MM.1S (cell line): ENCODE data around the gene CD46.

Source experiments
- DNase-seq: peaks from one replicate; pipeline ENCODE4 v3.0.0-alpha.2; 2015
- H2AFZ ChIP-seq: fragments of 300-600 bp; sonication (generic); 2 replicates; pipeline ENCODE4 v1.6.0; 2016; ENCODE audit warnings: antibody characterized with exemption, low read length
- H3F3A ChIP-seq: fragments of 300-600 bp; sonication (generic); 2 replicates; pipeline ENCODE4 v1.6.1; 2016; ENCODE audit warnings: mild to moderate bottlenecking, antibody characterized with exemption, low read length, moderate library complexity, mixed read lengths; ENCODE audit not compliant: insufficient read depth
- H3K27ac ChIP-seq: fragments of 300-600 bp; sonication (generic); 2 replicates; pipeline ENCODE4 v1.5.1; 2016; ENCODE audit warnings: mild to moderate bottlenecking, low read length
- H3K27me3 ChIP-seq: fragments of 300-600 bp; sonication (generic); replicated peaks from 2 replicates; pipeline ENCODE4 v1.6.0; 2016; ENCODE audit warnings: low read length; ENCODE audit not compliant: insufficient read depth
- H3K36me3 ChIP-seq: fragments of 300-600 bp; sonication (generic); replicated peaks from 2 replicates; pipeline ENCODE4 v1.6.1; 2016; ENCODE audit warnings: mild to moderate bottlenecking, low read length, mixed read lengths; ENCODE audit not compliant: insufficient read depth
- H3K4me1 ChIP-seq: fragments of 300-600 bp; sonication (generic); 2 replicates; pipeline ENCODE4 v1.6.1; 2016; ENCODE audit warnings: low read length, mixed read lengths
- H3K4me2 ChIP-seq: fragments of 300-600 bp; sonication (generic); 2 replicates; pipeline ENCODE4 v1.6.0; 2016; ENCODE audit warnings: low read depth, low read length
- H3K4me3 ChIP-seq: fragments of 300-600 bp; sonication (generic); 2 replicates; pipeline ENCODE4 v1.5.1; 2016; ENCODE audit warnings: low read length, mixed read lengths
- H3K79me2 ChIP-seq: fragments of 300-600 bp; sonication (generic); 2 replicates; pipeline ENCODE4 v1.6.1; 2016; ENCODE audit warnings: mixed run types, low read length, mixed read lengths
- H3K9ac ChIP-seq: fragments of 300-600 bp; sonication (generic); 2 replicates; pipeline ENCODE4 v1.6.1; 2016; ENCODE audit warnings: low read length, mixed read lengths
- H3K9me2 ChIP-seq: fragments of 300-600 bp; sonication (generic); replicated peaks from 2 replicates; pipeline ENCODE4 v1.6.1; 2016; ENCODE audit warnings: mild to moderate bottlenecking, low read length, mixed read lengths; ENCODE audit not compliant: insufficient read depth
- H3K9me3 ChIP-seq: fragments of 300-600 bp; sonication (generic); replicated peaks from 2 replicates; pipeline ENCODE4 v1.6.1; 2016; ENCODE audit warnings: mild to moderate bottlenecking, low read length, mixed read lengths; ENCODE audit not compliant: insufficient read depth
- H4K20me1 ChIP-seq: fragments of 300-600 bp; sonication (generic); 2 replicates; pipeline ENCODE4 v1.6.1; 2016; ENCODE audit warnings: mild to moderate bottlenecking, low read length, moderate library complexity, mixed read lengths; ENCODE audit not compliant: insufficient read depth
- CTCF ChIP-seq: fragments of 300-600 bp; sonication (generic); IDR thresholded peaks from 2 replicates; pipeline ENCODE4 v1.5.1; 2016; ENCODE audit warnings: antibody characterized with exemption, low read length, mixed read lengths
- EZH2 ChIP-seq: fragments of 300-600 bp; sonication (generic); optimal IDR thresholded peaks from 2 replicates; pipeline ENCODE3; 2017; ENCODE audit warnings: low read depth, mild to moderate bottlenecking, antibody characterized with exemption, low read length, mixed read lengths
- EZH2phosphoT487 ChIP-seq: fragments of 300-600 bp; sonication (generic); IDR thresholded peaks from 2 replicates; pipeline ENCODE4 v1.6.1; 2018; ENCODE audit warnings: antibody characterized with exemption, low read length

Gene CD46

DNA sequence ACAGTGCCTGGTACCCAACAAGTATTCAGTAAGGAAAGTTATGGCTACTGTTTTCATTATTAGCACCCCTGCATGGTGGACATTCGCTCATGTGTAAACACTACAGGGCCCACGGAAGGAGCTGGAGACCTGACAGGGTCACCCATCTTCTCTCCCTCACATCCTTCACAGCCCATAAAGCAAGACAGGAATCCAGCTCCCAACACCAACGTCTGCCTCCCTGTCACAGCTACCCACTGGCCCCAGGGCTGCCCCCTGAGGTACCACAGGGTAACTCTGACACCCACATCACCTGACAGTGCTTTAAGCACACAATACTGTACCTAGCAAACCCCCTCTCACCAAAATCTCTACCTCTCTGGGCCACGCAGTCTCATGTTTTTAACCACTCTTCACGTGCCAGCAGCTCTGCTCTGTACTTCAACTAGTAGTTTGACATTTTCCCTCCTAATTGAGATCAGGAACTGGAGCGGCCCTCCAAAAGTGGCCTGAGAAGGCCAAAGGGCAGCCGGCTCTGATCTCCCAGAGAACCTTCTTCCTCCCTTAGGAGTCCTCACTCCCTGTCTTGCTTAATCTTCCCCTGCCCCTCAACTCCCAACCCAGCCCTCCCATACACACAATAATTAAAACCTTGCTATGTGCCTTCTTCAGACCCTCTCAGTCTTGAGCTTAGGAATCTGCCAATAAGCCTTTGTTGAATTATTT, 82.3 kb downstream of the CD46 start:
- no peaks in the 10 kb centered on the region for H3K9me3 ChIP-seq
- H3K27me3 ChIP-seq = no peaks in the 10 kb centered on the region
- no peaks in the 10 kb centered on the region for H3K36me3 ChIP-seq
- H3F3A ChIP-seq = peaks cover 15% of the 10 kb centered on the region
- TF ChIP-seq CTCF (no peak), EZH2phosphoT487 (no peak), EZH2 (no peak)
- H3K4me1 ChIP-seq = peaks cover 20% of the 10 kb centered on the region
- H3K9me2 ChIP-seq = no peaks in the 10 kb centered on the region
- H3K27ac ChIP-seq = no peak overlapping the region
- no peak overlapping the region for H2AFZ ChIP-seq
- no peaks in the 10 kb centered on the region for H4K20me1 ChIP-seq
- no peak overlapping the region for H3K4me2 ChIP-seq
- H3K9ac ChIP-seq = no peak overlapping the region
- no peak overlapping the region for H3K4me3 ChIP-seq
- no peak for DNase-seq
- H3K79me2 ChIP-seq = peaks cover 90% of the 10 kb centered on the region

GRCh38 chr1:207835958-207836357, 84.1 kb downstream of the CD46 start:
- H3K36me3 ChIP-seq = no peaks in the 10 kb centered on the region
- H3K9ac ChIP-seq = no peak overlapping the region
- no peaks in the 10 kb centered on the region for H4K20me1 ChIP-seq
- TF ChIP-seq EZH2 = no peak
- no peak for TF ChIP-seq EZH2phosphoT487
- no peak for TF ChIP-seq CTCF
- H3K4me1 ChIP-seq = peaks cover 19% of the 10 kb centered on the region
- H3K27me3 ChIP-seq = no peaks in the 10 kb centered on the region
- H3F3A ChIP-seq = peaks cover 13% of the 10 kb centered on the region
- H3K9me3 ChIP-seq = no peaks in the 10 kb centered on the region
- H2AFZ ChIP-seq = no peak overlapping the region
- H3K4me2 ChIP-seq = no peak overlapping the region
- H3K9me2 ChIP-seq = no peaks in the 10 kb centered on the region
- no peak overlapping the region for H3K27ac ChIP-seq
- H3K79me2 ChIP-seq = peaks cover 86% of the 10 kb centered on the region
- no peak overlapping the region for H3K4me3 ChIP-seq
- DNase-seq = no peak

DNA sequence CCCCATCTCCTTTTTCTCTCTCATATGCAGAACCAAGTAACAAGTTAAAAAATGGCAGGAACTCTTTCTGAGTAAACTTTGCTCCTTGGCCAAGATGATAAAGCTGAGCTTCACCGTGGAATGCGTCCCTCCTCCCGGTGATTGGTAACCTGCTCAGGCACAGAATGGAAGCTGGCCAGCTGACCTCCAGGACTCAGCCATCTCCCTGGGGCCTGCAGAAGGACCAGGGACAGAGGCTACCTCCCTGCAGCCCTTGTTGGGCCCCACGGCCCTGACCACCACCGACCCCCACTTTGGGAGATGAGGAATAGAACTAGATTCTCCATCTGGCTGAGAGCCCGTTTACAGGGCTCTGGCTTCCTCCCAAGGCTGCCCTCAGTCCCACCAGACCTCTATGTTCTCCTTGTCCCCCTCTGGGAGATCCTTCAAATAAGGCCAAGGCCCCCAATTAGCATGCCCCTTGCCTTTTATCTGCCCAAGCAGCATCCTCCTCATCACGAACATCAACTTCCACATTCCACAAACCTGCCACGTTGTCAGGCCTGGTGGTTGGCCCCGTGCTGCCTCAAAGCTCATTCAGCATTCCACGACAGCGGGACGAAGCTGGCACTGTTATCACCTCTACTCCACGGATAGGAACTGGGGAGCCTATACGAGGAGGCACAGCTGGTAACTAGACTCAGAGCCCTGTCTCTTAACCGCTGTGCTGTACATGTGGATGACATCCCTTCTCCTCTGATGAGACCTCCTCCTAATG, 84.9 kb downstream of the CD46 start:
- Histone ChIP-seq H3K79me2 (peaks cover 78% of the 10 kb centered on the region), H3K4me1 (peaks cover 10% of the 10 kb centered on the region), H3K9ac (no peak overlapping the region), H4K20me1 (no peaks in the 10 kb centered on the region), H2AFZ (no peak overlapping the region), H3K9me2 (no peaks in the 10 kb centered on the region), H3K4me2 (no peak overlapping the region), H3K27me3 (no peaks in the 10 kb centered on the region), H3F3A (peaks cover 8% of the 10 kb centered on the region), H3K36me3 (no peaks in the 10 kb centered on the region), H3K9me3 (no peaks in the 10 kb centered on the region), H3K4me3 (no peak overlapping the region), H3K27ac (no peak overlapping the region)
- TF ChIP-seq EZH2phosphoT487 (no peak), CTCF (no peak), EZH2 (no peak)
- no peak for DNase-seq
